BLaER1 treated with 17β-estradiol and CSF1 and Interleukin-3, amounts not matched to agents 10 nM and 100 nM (cell line): ENCODE results near the gene ZNF436.
A peak's percentile ranks its signal among the peaks of the same experiment; 100 is the strongest.
"Not testable (repeated sequence)": the region's sequence is repeated elsewhere in the genome, so short reads cannot be mapped to it uniquely, and the experiment has no call there.

Experiments used
- H3K27ac ChIP-seq, 11 experiments: shearing (Covaris generic); formaldehyde crosslinking; 2 replicates each; pipeline ENCODE4 v1.8.1; 2022
- H3K27me3 ChIP-seq, 11 experiments: shearing (Covaris generic); formaldehyde crosslinking; 2 replicates each; pipeline ENCODE4 v1.8.1; 2022
- H3K36me3 ChIP-seq, 11 experiments: shearing (Covaris generic); formaldehyde crosslinking; 2 replicates each; pipeline ENCODE4 v1.8.1; 2022
- H3K4me1 ChIP-seq, 10 experiments: shearing (Covaris generic); formaldehyde crosslinking; 2 replicates each; pipeline ENCODE4 v1.8.1; 2022
- H3K4me2 ChIP-seq, 11 experiments: shearing (Covaris generic); formaldehyde crosslinking; 2 replicates each; pipeline ENCODE4 v1.8.1; 2022
- H3K4me3 ChIP-seq, 10 experiments: shearing (Covaris generic); formaldehyde crosslinking; 2 replicates each; pipeline ENCODE4 v1.8.1; 2022
- H3K9ac ChIP-seq, 11 experiments: shearing (Covaris generic); formaldehyde crosslinking; 2 replicates each; pipeline ENCODE4 v1.8.1; 2022
- H3K9me3 ChIP-seq, 11 experiments: shearing (Covaris generic); formaldehyde crosslinking; replicated peaks in 1 of 11; 2 replicates each; pipeline ENCODE4 v1.8.1; 2022
- H4K20me1 ChIP-seq, 11 experiments: shearing (Covaris generic); formaldehyde crosslinking; 2 replicates each; pipeline ENCODE4 v1.8.1; 2022
- Cebpa-rat ChIP-seq, 11 experiments: shearing (Covaris generic); IDR thresholded peaks; 2 replicates each; pipeline ENCODE4 v1.8.1; 2022

The ZNF436 gene

DNA sequence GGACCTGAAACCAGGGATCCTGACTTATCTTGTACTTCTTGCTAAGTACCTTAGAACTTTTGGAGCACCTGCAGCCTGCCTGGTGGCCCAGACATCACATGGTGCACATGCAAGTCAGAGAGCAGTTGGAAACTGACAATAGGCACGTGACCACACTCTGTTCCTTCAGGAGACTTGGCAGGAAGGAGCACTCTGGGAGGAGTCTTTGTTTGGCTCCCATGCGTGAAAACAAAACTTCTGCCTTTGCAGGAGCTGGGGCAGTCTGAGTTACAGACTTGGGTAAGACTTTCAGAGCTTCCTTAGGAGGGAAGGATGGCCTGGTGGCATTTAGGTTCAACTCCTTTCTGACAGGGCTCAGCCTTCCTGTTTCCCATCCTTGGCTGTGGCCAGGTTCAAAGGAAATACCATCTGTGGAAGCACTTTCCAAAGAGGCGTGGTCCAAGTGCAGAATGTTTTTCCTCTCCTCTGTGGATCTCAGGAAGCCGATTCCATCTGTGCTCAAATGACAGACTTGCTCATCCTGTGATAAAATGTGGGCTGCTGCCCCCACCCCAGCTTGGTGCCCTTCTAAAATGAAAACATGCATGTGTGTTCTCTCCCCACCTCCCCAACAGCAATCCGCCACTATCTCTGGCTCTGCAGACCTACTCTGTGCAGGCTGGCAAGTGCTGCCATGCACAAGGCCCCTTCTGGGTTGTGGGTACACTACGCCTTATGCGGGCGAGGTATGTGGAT lies 14.1 kb upstream of the ZNF436 start:
- Histone ChIP-seq H3K9me3 (peaks cover 0 to 7% (median 0%) of the 10 kb centered on the region in 11 experiments; a peak in 2 of 22 replicates), H4K20me1 (no peaks in the 10 kb centered on the region), H3K27ac (no peak overlapping the region), H3K36me3 (no peaks in the 10 kb centered on the region), H3K9ac (no peak overlapping the region), H3K4me1 (peaks cover 9 to 36% (median 14%) of the 10 kb centered on the region in 10 experiments; a peak in 18 of 20 replicates), H3K4me3 (no peak overlapping the region), H3K27me3 (no peaks in the 10 kb centered on the region), H3K4me2 (peak overlapping the region in 6 of 11 experiments; percentile 10 to 37 (median 18); a peak in 6 of 22 replicates)
- TF ChIP-seq Cebpa-rat (IDR thresholded peaks at IDR 0.05): no peak

DNA sequence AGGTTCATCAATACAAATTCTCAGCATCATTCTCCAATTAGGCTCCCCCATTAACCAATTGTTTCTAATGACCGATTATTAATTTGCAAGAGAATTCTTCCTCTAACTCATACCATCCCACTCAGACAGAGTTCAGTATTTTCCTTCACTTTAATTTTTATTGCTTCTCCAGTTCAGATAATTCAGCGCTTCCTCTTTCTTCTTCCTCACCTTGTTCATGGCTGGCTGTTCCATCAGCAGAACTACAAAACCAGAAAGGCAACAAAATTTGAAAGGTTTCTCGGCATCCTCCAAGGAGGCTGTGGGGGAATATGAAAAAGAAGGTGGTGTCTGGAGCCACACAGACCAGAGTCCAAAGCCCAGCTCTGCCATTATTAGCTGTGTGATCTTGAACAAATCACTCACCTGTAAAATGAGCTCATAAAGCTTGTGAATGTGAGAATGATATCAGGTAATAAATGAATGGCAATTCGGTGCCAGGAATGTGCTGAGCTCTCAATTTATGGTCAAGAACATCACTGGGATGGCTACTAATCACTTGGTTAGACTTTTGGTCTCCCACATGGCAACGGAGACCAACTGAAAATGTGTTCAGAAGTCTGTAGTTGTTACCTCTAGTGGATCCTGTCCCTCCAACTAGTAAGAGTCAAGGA lies 11.7 kb upstream of the ZNF436 start:
- no peak overlapping the region for H3K4me3 ChIP-seq
- H4K20me1 ChIP-seq: no peaks in the 10 kb centered on the region
- peaks cover 9 to 53% (median 24%) of the 10 kb centered on the region in 10 experiments; a peak in 18 of 20 replicates for H3K4me1 ChIP-seq
- no peaks in the 10 kb centered on the region for H3K27me3 ChIP-seq
- no peak overlapping the region for H3K9ac ChIP-seq
- H3K36me3 ChIP-seq: no peaks in the 10 kb centered on the region
- no peak for TF ChIP-seq Cebpa-rat (IDR thresholded peaks at IDR 0.05)
- H3K4me2 ChIP-seq: peak overlapping the region in 1 of 11 experiments; percentile 7; a peak in 1 of 22 replicates
- H3K9me3 ChIP-seq: peaks cover 0 to 7% (median 0%) of the 10 kb centered on the region in 11 experiments; a peak in 2 of 22 replicates
- H3K27ac ChIP-seq: no peak overlapping the region

DNA sequence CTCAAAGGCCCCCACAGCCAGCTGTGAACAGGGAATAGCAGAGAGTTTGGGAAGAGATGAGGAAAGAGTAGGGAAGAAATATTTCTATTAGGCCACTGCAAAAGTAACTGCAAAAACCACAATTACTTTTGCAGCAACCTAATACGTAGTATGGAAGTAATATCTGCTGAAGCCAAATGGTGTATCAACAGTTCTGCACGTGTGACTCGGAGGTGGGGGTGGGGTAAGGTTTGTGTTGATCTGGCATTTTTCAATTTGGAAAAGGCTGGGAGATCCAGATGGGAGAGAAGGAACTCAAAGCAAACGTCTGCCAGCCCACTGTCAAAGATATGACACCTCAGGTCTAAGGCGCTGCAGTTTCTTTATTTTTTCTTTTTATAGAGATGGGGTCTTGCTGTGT lies 11.1 kb upstream of the ZNF436 start:
- Histone ChIP-seq H3K4me1 (peaks cover 9 to 53% (median 24%) of the 10 kb centered on the region in 10 experiments; a peak in 18 of 20 replicates), H3K4me2 (peak overlapping the region in 1 of 11 experiments; percentile 7; a peak in 1 of 22 replicates), H3K9me3 (peaks cover 0 to 7% (median 0%) of the 10 kb centered on the region in 11 experiments; a peak in 2 of 22 replicates), H3K36me3 (no peaks in the 10 kb centered on the region), H3K27me3 (no peaks in the 10 kb centered on the region), H4K20me1 (no peaks in the 10 kb centered on the region), H3K9ac (no peak overlapping the region), H3K4me3 (no peak overlapping the region), H3K27ac (no peak overlapping the region)
- TF ChIP-seq Cebpa-rat (IDR thresholded peaks at IDR 0.05): no peak

DNA sequence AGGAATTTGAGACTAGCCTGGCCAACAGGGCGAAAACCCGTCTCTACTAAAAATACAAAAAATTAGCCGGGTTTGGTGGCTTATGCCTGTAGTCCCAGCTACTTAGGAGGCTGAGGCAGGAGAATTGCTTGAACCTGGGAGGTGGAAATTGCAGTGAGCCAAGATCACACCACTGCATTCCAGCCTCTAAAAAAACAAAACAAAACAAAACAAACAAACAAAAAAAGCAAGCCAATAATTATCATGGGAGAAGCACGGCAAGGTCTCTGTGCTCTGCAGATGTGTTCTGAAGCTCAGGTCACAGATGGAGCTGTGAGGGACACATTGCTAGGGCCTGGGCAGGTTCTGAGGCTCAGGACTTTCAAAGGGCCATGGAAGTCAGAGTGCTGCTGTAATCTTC lies 10.6 kb upstream of the ZNF436 start:
- not testable (repeated sequence) for H3K27me3 ChIP-seq, H3K9ac ChIP-seq, H3K4me3 ChIP-seq, H3K27ac ChIP-seq, H4K20me1 ChIP-seq, H3K9me3 ChIP-seq, H3K36me3 ChIP-seq
- peak overlapping the region in 2 of 11 experiments; percentile 17 to 20; a peak in 2 of 22 replicates for H3K4me2 ChIP-seq
- H3K4me1 ChIP-seq: peaks cover 9 to 53% (median 24%) of the 10 kb centered on the region in 10 experiments; a peak in 18 of 20 replicates

DNA sequence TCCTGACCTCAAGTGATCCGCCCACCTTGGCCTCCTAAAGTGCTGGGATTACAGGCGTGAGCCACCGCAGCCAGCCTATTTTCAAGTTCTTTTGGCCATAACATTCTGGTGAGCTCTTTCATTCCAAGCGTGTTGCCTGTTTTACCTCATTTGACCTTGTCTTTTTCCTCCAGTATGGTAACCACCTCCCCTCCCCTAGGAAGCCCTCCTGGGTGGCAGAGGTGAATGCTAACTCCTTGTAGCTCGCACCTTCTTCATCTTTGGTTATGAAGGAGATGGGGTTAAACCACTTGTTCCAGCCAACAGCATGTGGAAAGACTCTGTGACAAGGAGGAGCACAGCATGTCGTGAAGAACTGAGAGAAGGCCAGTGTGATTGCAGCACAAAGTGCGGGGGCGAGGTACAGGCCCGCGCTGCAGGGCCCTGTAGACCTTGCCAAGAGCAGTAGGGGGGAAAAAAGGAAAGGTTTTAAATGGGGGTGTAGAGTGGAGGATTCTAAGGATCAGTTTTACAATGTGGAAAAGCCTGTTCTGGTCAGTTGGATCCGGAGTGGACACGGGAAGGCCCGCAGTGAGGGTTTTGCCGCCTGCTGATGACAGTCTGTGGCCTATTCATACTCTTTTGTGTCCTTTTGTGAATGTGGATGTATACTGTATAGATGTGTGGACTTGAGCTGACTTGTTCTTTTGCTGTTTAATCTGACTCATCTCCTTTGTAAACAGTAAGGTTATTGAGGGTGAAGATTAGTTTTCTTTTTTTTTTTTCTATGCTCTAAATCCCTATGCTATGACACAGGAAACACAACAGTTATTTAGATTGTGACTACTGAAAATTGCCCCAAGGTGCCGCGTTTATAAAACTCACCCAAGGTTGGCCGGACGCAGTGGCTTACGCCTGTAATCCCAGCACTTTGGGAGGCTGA lies 7.5 kb upstream of the ZNF436 start:
- Histone ChIP-seq H3K4me3 (no peak overlapping the region), H3K4me2 (peak overlapping the region in 4 of 11 experiments; percentile 46 to 80 (median 56); a peak in 3 of 22 replicates), H3K27me3 (no peaks in the 10 kb centered on the region), H4K20me1 (no peaks in the 10 kb centered on the region), H3K9me3 (peaks cover 0 to 2% (median 0%) of the 10 kb centered on the region in 11 experiments; a peak in 1 of 22 replicates), H3K9ac (no peak overlapping the region), H3K4me1 (peaks cover 14 to 48% (median 21%) of the 10 kb centered on the region in 10 experiments), H3K36me3 (no peaks in the 10 kb centered on the region), H3K27ac (peak overlapping the region in 8 of 11 experiments; percentile 2 to 73 (median 44); a peak in 12 of 22 replicates)
- TF ChIP-seq Cebpa-rat (IDR thresholded peaks at IDR 0.05): no peak

DNA sequence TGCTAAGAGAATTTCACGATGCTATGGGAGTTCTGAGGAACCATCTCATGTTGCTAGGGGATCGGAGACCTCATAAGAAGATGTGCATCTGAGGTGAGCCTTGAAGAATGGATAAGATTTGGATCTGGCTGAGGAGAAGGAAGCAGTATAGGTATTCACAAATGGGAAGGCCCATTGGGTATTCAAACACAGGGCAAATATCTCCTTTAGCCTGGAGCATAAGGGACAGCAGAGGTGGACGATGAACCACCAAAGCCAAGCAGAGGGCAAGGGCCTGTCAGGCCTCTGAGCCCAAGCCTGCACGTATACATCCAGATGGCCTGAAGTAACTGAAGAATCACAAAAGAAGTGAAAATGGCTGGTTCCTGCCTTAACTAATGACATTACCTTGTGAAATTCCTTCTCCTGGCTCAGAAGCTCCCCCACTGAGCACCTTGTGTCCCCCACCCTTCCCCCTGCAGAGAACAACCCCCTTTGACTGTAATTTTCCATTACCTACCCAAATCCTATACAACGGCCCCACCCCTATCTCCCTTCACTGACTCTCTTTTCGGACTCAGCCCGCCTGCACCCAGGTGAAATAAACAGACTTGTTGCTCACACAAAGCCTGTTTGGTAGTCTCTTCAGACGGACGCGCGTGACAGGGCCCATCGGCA lies 4.6 kb upstream of the ZNF436 start:
- not testable (repeated sequence) for H4K20me1 ChIP-seq, H3K36me3 ChIP-seq, H3K4me2 ChIP-seq, H3K27me3 ChIP-seq, H3K9ac ChIP-seq, H3K9me3 ChIP-seq, H3K27ac ChIP-seq, H3K4me3 ChIP-seq
- peaks cover 39 to 55% (median 50%) of the 10 kb centered on the region in 10 experiments for H3K4me1 ChIP-seq

DNA sequence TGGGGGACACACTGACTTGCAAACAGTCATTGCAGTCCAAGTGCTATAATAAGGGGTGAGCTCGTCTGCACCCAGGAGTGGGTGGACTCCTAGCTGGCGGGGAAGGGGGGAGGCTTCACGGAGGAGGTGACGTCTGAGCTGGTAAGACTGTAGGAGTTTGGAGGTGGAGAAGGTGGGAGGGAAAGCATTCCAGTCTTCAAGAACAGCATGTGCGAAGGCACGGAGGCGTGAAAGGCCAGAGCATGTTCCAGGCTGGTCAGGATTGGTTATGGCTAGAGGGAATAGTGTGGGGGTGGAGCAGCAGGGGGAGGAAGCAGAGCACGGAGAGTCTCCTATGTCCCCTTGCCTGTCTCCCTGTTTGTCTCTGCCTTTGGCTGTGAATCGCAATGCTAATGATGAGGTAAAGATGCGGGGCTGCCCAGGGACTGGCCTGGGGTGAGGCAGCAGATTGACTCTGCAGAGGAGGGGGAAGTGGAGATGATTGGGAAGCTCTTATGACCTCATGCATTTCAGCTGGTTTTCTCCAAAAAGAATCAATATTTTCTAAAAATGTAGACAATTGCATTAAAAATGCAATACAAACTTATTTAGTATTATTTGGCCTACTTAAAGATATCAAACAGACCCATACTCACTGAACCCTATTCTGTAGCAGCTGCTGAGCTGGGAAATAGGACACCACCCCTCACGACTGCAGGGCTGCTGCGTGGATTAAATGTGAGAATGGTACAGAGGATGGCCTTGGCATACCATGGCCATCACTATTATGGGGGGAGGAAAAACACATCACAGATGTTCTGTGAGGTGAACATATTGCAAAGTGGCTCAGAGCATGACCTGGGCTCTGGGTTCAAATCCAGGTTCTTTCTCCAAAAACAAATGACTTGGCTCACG lies 2.6 kb upstream of the ZNF436 start:
- TF ChIP-seq Cebpa-rat (IDR thresholded peaks at IDR 0.05): no peak
- Histone ChIP-seq H3K9me3 (peaks cover 0 to under 1% (median 0%) of the 10 kb centered on the region in 11 experiments; a peak in 2 of 22 replicates), H3K27ac (peak overlapping the region in 1 of 11 experiments; percentile 93; a peak in 1 of 22 replicates), H4K20me1 (no peaks in the 10 kb centered on the region), H3K4me1 (peaks cover 33 to 57% (median 40%) of the 10 kb centered on the region in 10 experiments), H3K9ac (peak overlapping the region in 1 of 11 experiments; percentile 37; a peak in 1 of 22 replicates), H3K4me3 (no peak overlapping the region), H3K4me2 (peak overlapping the region; percentile 84 to 97 (median 93); a peak in 21 of 22 replicates), H3K36me3 (peaks cover 0 to 1% (median 0%) of the 10 kb centered on the region in 11 experiments; a peak in 1 of 22 replicates), H3K27me3 (no peaks in the 10 kb centered on the region)
